GM12878 (cell line): ENCODE data around the gene MTO1.

Experiments
- BRCA1 ChIP-seq: IDR thresholded peaks from 2 replicates; pipeline ENCODE4 v1.6.1; 2011; ENCODE audit warnings: low read depth, low read length, improper control_type of control experiment
- CHD2 ChIP-seq: IDR thresholded peaks from 2 replicates; pipeline ENCODE4 v1.6.1; 2011; ENCODE audit warnings: low read depth, low read length, improper control_type of control experiment, borderline replicate concordance
- EP300 ChIP-seq, 2 experiments: fragments of 150-350 bp in 1 of 2; IDR thresholded peaks; 2 replicates each; pipeline ENCODE4 v1.6.1; 2011 to 2012; ENCODE audit warnings: low read depth in 2 of 2, low read length in 2 of 2, borderline replicate concordance in 1 of 2, improper control_type of control experiment in 1 of 2, inconsistent platforms in 1 of 2; ENCODE audit not compliant: control insufficient read depth in 1 of 2
- EZH2 ChIP-seq: IDR thresholded peaks from 2 replicates; pipeline ENCODE4 v1.6.1; 2012; ENCODE audit warnings: low read depth, mild to moderate bottlenecking, control low read depth, inconsistent platforms, low read length, borderline replicate concordance; ENCODE audit not compliant: control insufficient read depth
- HDAC2 ChIP-seq: fragments of 200-600 bp; sonication (generic); IDR thresholded peaks from 2 replicates; pipeline ENCODE4 v1.6.1; 2017
- HDAC6 ChIP-seq: fragments of 200-600 bp; sonication (generic); IDR thresholded peaks from one replicate; pipeline ENCODE4 v1.8.0; 2017; ENCODE audit warnings: antibody characterized with exemption; ENCODE audit not compliant: unreplicated experiment
- KAT2A ChIP-seq: conservative IDR thresholded peaks from 2 replicates; pipeline ENCODE4 v1.6.1; 2011; ENCODE audit warnings: low read depth, low read length; ENCODE audit not compliant: control insufficient read depth
- MYC ChIP-seq: IDR thresholded peaks from 2 replicates; pipeline ENCODE4 v1.6.1; 2011; ENCODE audit warnings: mild to moderate bottlenecking, low read length, moderate library complexity, inconsistent platforms; ENCODE audit not compliant: insufficient read depth, insufficient replicate concordance, insufficient read length, severe bottlenecking
- NR2C2 ChIP-seq: IDR thresholded peaks from 2 replicates; pipeline ENCODE4 v1.6.1; 2011; ENCODE audit warnings: borderline replicate concordance, low read depth; ENCODE audit not compliant: control insufficient read depth, insufficient read length
- POLR2A ChIP-seq: IDR thresholded peaks from 2 replicates; pipeline ENCODE4 v1.6.1; 2011; ENCODE audit warnings: low read depth, mild to moderate bottlenecking, low read length
- POLR2AphosphoS5 ChIP-seq: IDR thresholded peaks from 2 replicates; pipeline ENCODE4 v1.6.1; 2011; ENCODE audit warnings: mild to moderate bottlenecking, low read length, inconsistent platforms
- POU2F2 ChIP-seq: IDR thresholded peaks from 3 replicates; pipeline ENCODE4 v1.6.1; 2011; ENCODE audit warnings: low read depth, mild to moderate bottlenecking, low read length, borderline replicate concordance
- RAD21 ChIP-seq: IDR thresholded peaks from 2 replicates; pipeline ENCODE4 v1.6.1; 2011; ENCODE audit warnings: mild to moderate bottlenecking, low read depth, low read length, moderate library complexity; ENCODE audit not compliant: insufficient read depth
- TF ChIP-seq, protein P1 (sequence below), 3 experiments: IDR thresholded peaks in 2 of 3; conservative IDR thresholded peaks in 1 of 3; 2 replicates each; pipeline ENCODE4 v1.5.1; 2011; ENCODE audit warnings: low read depth in 3 of 3, low read length in 3 of 3, mild to moderate bottlenecking in 3 of 3, control low read depth in 2 of 3, moderate library complexity in 2 of 3, inconsistent platforms in 1 of 3, mixed read lengths in 1 of 3; ENCODE audit not compliant: control insufficient read depth in 2 of 3, insufficient read depth in 1 of 3; ENCODE audit errors: extremely low read depth in 1 of 3

DNA sequence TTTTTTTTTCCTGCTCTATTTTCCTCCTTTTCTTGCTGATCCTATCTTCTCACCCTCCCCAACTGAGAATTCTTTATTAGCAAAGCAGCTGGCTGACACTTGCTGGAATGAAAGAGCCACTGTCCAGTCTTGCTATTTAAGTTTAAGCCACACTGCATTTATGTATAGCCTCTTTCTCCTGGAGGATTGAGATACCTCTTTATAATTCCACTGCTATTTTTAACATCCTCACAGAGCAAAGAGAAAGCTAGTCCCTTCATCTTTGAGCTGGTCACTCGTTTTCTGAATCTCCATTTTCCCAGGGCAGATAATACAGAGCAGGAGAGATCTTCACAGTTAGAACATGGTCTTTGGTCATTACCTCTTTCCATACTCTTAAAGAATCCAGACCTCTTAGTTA is 95.3 kb downstream of the MTO1 start:
- TF ChIP-seq MYC = no peak
- TF ChIP-seq POLR2AphosphoS5 = no peak
- no peak for TF ChIP-seq EZH2
- TF ChIP-seq RAD21 = no peak
- TF ChIP-seq POU2F2 = no peak
- TF ChIP-seq HDAC6 = no peak
- TF ChIP-seq, protein P1, sequence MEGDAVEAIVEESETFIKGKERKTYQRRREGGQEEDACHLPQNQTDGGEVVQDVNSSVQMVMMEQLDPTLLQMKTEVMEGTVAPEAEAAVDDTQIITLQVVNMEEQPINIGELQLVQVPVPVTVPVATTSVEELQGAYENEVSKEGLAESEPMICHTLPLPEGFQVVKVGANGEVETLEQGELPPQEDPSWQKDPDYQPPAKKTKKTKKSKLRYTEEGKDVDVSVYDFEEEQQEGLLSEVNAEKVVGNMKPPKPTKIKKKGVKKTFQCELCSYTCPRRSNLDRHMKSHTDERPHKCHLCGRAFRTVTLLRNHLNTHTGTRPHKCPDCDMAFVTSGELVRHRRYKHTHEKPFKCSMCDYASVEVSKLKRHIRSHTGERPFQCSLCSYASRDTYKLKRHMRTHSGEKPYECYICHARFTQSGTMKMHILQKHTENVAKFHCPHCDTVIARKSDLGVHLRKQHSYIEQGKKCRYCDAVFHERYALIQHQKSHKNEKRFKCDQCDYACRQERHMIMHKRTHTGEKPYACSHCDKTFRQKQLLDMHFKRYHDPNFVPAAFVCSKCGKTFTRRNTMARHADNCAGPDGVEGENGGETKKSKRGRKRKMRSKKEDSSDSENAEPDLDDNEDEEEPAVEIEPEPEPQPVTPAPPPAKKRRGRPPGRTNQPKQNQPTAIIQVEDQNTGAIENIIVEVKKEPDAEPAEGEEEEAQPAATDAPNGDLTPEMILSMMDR (IDR thresholded peaks at IDR 0.05 in 2 of 3, conservative IDR thresholded peaks at IDR 0.05 in 1 of 3; ENCODE audit: control insufficient read depth in 2 of 3, extremely low read depth in 1 of 3, insufficient read depth in 1 of 3, low read depth in 3 of 3, low read length in 3 of 3) = no peak
- TF ChIP-seq HDAC2 = no peak
- no peak for TF ChIP-seq EP300 (IDR thresholded peaks at IDR 0.05; ENCODE audit: borderline replicate concordance in 1 of 2, control insufficient read depth in 1 of 2, low read depth in 2 of 2, low read length in 2 of 2)
- TF ChIP-seq KAT2A = no peak
- TF ChIP-seq BRCA1 = no peak
- no peak for TF ChIP-seq CHD2
- TF ChIP-seq POLR2A = no peak
- TF ChIP-seq NR2C2 = no peak
